Mesenchymal stem cell (in vitro differentiated cells and primary cell): ENCODE results near the gene MBP.

ENCODE experiments used
- DNase-seq: peaks from one replicate; pipeline ENCODE4 v3.0.0-alpha.2; 2013
- H2AFZ ChIP-seq: one replicate; pipeline ENCODE4 v1.6.1; 2013; ENCODE audit warnings: low read depth, mild to moderate bottlenecking, control low read depth, inconsistent platforms, low read length, moderate library complexity
- H2AK5ac ChIP-seq: 2 replicates; pipeline ENCODE4 v1.6.1; 2013; ENCODE audit warnings: low read length, moderate library complexity, mild to moderate bottlenecking, inconsistent platforms; ENCODE audit not compliant: severe bottlenecking
- H2BK120ac ChIP-seq: one replicate; pipeline ENCODE4 v1.6.1; 2013; ENCODE audit warnings: low read depth, mild to moderate bottlenecking, inconsistent platforms, low read length, moderate library complexity
- H2BK12ac ChIP-seq, 2 experiments: one replicate each; pipeline ENCODE4 v1.6.1; 2013; ENCODE audit warnings: inconsistent platforms in 2 of 2, low read length in 2 of 2, mild to moderate bottlenecking in 2 of 2, moderate library complexity in 2 of 2, control low read depth in 1 of 2
- H2BK15ac ChIP-seq: one replicate; pipeline ENCODE4 v1.6.1; 2013; ENCODE audit warnings: mild to moderate bottlenecking, low read depth, inconsistent platforms; ENCODE audit not compliant: poor library complexity, severe bottlenecking
- H2BK5ac ChIP-seq: 2 replicates; pipeline ENCODE4 v1.6.1; 2013; ENCODE audit warnings: low read depth, mild to moderate bottlenecking, low read length, control low read depth, inconsistent platforms; ENCODE audit not compliant: poor library complexity, severe bottlenecking
- H3K14ac ChIP-seq, 2 experiments: one replicate each; pipeline ENCODE4 v1.6.1; 2013; ENCODE audit warnings: inconsistent platforms in 2 of 2, low read length in 2 of 2, control low read depth in 1 of 2, mild to moderate bottlenecking in 1 of 2, moderate library complexity in 1 of 2
- H3K18ac ChIP-seq, 2 experiments: one replicate each; pipeline ENCODE4 v1.6.1; 2013; ENCODE audit warnings: inconsistent platforms in 2 of 2, low read length in 2 of 2, control low read depth in 1 of 2, low read depth in 1 of 2, mild to moderate bottlenecking in 1 of 2
- H3K23ac ChIP-seq, 2 experiments: one replicate each; pipeline ENCODE4 v1.6.1; 2013; ENCODE audit warnings: inconsistent platforms in 2 of 2, low read length in 2 of 2, mild to moderate bottlenecking in 2 of 2, moderate library complexity in 2 of 2, control low read depth in 1 of 2
- H3K27ac ChIP-seq: 2 replicates; pipeline ENCODE4 v1.5.1; 2013; ENCODE audit warnings: mild to moderate bottlenecking, moderate library complexity, low read length, control low read depth, inconsistent platforms; ENCODE audit not compliant: poor library complexity, severe bottlenecking
- H3K27me3 ChIP-seq, 2 experiments: 2 replicates each; pipeline versions ENCODE4 v1.6.1 to v1.7.0; 2013; ENCODE audit warnings: low read length in 2 of 2, mild to moderate bottlenecking in 2 of 2, moderate library complexity in 2 of 2, control low read depth in 1 of 2, inconsistent platforms in 1 of 2; ENCODE audit not compliant: control insufficient read depth in 1 of 2, insufficient read depth in 1 of 2
- H3K36me3 ChIP-seq, 2 experiments: 2 replicates each; pipeline versions ENCODE4 v1.6.1 to v1.7.0; 2013; ENCODE audit warnings: low read length in 2 of 2, control low read depth in 1 of 2, inconsistent platforms in 1 of 2, low read depth in 1 of 2, mild to moderate bottlenecking in 1 of 2; ENCODE audit not compliant: insufficient read depth in 2 of 2, control insufficient read depth in 1 of 2
- H3K4ac ChIP-seq, 2 experiments: one replicate each; pipeline ENCODE4 v1.6.1; 2013; ENCODE audit warnings: inconsistent platforms in 2 of 2, low read length in 2 of 2, mild to moderate bottlenecking in 2 of 2, moderate library complexity in 2 of 2, control low read depth in 1 of 2, low read depth in 1 of 2
- H3K4me1 ChIP-seq: 2 replicates; pipeline ENCODE4 v1.6.1; 2013; ENCODE audit warnings: low read depth, low read length, control low read depth; ENCODE audit not compliant: control insufficient read depth, insufficient read depth
- H3K4me2 ChIP-seq: 2 replicates; pipeline ENCODE4 v1.6.1; 2013; ENCODE audit warnings: low read length, mild to moderate bottlenecking, inconsistent platforms; ENCODE audit not compliant: poor library complexity, severe bottlenecking
- H3K4me3 ChIP-seq, 2 experiments: 2 replicates each; pipeline versions ENCODE4 v1.5.1 to v1.7.0; 2013; ENCODE audit warnings: low read length in 2 of 2, mild to moderate bottlenecking in 2 of 2, control low read depth in 1 of 2, low read depth in 1 of 2; ENCODE audit not compliant: insufficient read depth in 1 of 2
- H3K79me1 ChIP-seq: replicated peaks from 2 replicates; pipeline ENCODE4 v1.6.1; 2013; ENCODE audit warnings: mild to moderate bottlenecking, control low read depth, low read length, inconsistent platforms; ENCODE audit not compliant: poor library complexity, severe bottlenecking
- H3K9ac ChIP-seq: 2 replicates; pipeline ENCODE4 v1.7.0; 2013; ENCODE audit warnings: mild to moderate bottlenecking, low read length, moderate library complexity
- H3K9me3 ChIP-seq: 2 replicates; pipeline ENCODE4 v1.7.0; 2013; ENCODE audit warnings: mild to moderate bottlenecking, low read length; ENCODE audit not compliant: control insufficient read depth
- H4K8ac ChIP-seq: one replicate; pipeline ENCODE4 v1.6.1; 2013; ENCODE audit warnings: inconsistent platforms, mild to moderate bottlenecking, low read length, moderate library complexity
- H4K91ac ChIP-seq: one replicate; pipeline ENCODE4 v1.6.1; 2013; ENCODE audit warnings: mild to moderate bottlenecking, low read length, inconsistent platforms
- WGBS: methylation state at CpG from one replicate; pipeline ENCODE4 v1.1.7; 2013; ENCODE audit warnings: mixed read lengths; 5-methylcytosine and 5-hydroxymethylcytosine counted together

MBP gene

GRCh38 chr18:77173275-77174030 lies 40.9 kb upstream of the MBP start:
- WGBS: 66% methylated on average over 12 of the region's 12 CpGs
- H3K4me1 ChIP-seq: no peaks in the 10 kb centered on the region
- no peak overlapping the region for H2AFZ ChIP-seq
- H3K36me3 ChIP-seq: no peaks in the 10 kb centered on the region
- no peak overlapping the region for H4K8ac ChIP-seq
- no peak overlapping the region for H3K4ac ChIP-seq
- H3K27ac ChIP-seq: no peak overlapping the region
- no peak overlapping the region for H2BK120ac ChIP-seq
- no peak overlapping the region for H2BK15ac ChIP-seq
- no peak overlapping the region for H2AK5ac ChIP-seq
- no peak overlapping the region for H3K9ac ChIP-seq
- H4K91ac ChIP-seq: no peak overlapping the region
- no peak overlapping the region for H2BK12ac ChIP-seq
- H3K79me1 ChIP-seq: no peaks in the 10 kb centered on the region
- H3K4me3 ChIP-seq: no peak overlapping the region
- no peak for DNase-seq
- H2BK5ac ChIP-seq: no peak overlapping the region
- H3K14ac ChIP-seq: no peak overlapping the region
- H3K4me2 ChIP-seq: no peak overlapping the region
- no peaks in the 10 kb centered on the region for H3K27me3 ChIP-seq
- H3K18ac ChIP-seq: no peak overlapping the region
- no peaks in the 10 kb centered on the region for H3K9me3 ChIP-seq
- H3K23ac ChIP-seq: no peak overlapping the region

- no peak for DNase-seq
- Histone ChIP-seq H4K8ac (no peak overlapping the region), H3K4me2 (no peak overlapping the region), H4K91ac (no peak overlapping the region), H3K4me1 (no peaks in the 10 kb centered on the region), H2BK120ac (no peak overlapping the region), H3K79me1 (no peaks in the 10 kb centered on the region), H3K9ac (no peak overlapping the region), H3K4ac (no peak overlapping the region), H3K36me3 (no peaks in the 10 kb centered on the region), H3K4me3 (no peak overlapping the region), H3K9me3 (no peaks in the 10 kb centered on the region), H3K27me3 (no peaks in the 10 kb centered on the region), H2BK5ac (no peak overlapping the region), H2AFZ (no peak overlapping the region), H2BK12ac (no peak overlapping the region), H2AK5ac (no peak overlapping the region), H3K14ac (no peak overlapping the region), H2BK15ac (no peak overlapping the region), H3K27ac (no peak overlapping the region), H3K18ac (no peak overlapping the region), H3K23ac (no peak overlapping the region)
- 65% methylated on average over 7 of the region's 8 CpGs for WGBS
Observed at GRCh38 chr18:77170890-77171410, 38.4 kb upstream of the MBP start.

GRCh38 chr18:77168811-77169311 lies 36.3 kb upstream of the MBP start:
- H4K91ac ChIP-seq: no peak overlapping the region
- no peak overlapping the region for H3K4me3 ChIP-seq
- H4K8ac ChIP-seq: no peak overlapping the region
- no peak overlapping the region for H3K14ac ChIP-seq
- WGBS: 81% methylated on average over 15 of the region's 15 CpGs
- no peak for DNase-seq
- no peak overlapping the region for H3K23ac ChIP-seq
- H2BK15ac ChIP-seq: no peak overlapping the region
- no peaks in the 10 kb centered on the region for H3K36me3 ChIP-seq
- H3K4ac ChIP-seq: no peak overlapping the region
- no peak overlapping the region for H2AK5ac ChIP-seq
- H3K18ac ChIP-seq: no peak overlapping the region
- no peaks in the 10 kb centered on the region for H3K27me3 ChIP-seq
- no peaks in the 10 kb centered on the region for H3K79me1 ChIP-seq
- no peaks in the 10 kb centered on the region for H3K9me3 ChIP-seq
- no peak overlapping the region for H2AFZ ChIP-seq
- no peak overlapping the region for H2BK120ac ChIP-seq
- H2BK12ac ChIP-seq: no peak overlapping the region
- H2BK5ac ChIP-seq: no peak overlapping the region
- no peak overlapping the region for H3K4me2 ChIP-seq
- peaks cover 7% of the 10 kb centered on the region for H3K4me1 ChIP-seq
- no peak overlapping the region for H3K27ac ChIP-seq
- no peak overlapping the region for H3K9ac ChIP-seq

- peaks cover 7% of the 10 kb centered on the region for H3K4me1 ChIP-seq
Observed at GRCh38 chr18:77167251-77167650, 34.7 kb upstream of the MBP start.

More at GRCh38 chr18:77167251-77167650, 34.7 kb upstream of the MBP start:
- Histone ChIP-seq H3K27ac (no peak overlapping the region), H2AFZ (no peak overlapping the region), H3K23ac (no peak overlapping the region), H3K79me1 (no peaks in the 10 kb centered on the region), H4K91ac (no peak overlapping the region), H2BK120ac (no peak overlapping the region), H2BK12ac (no peak overlapping the region), H2AK5ac (no peak overlapping the region), H3K36me3 (no peaks in the 10 kb centered on the region), H3K27me3 (no peaks in the 10 kb centered on the region), H4K8ac (no peak overlapping the region), H3K4me2 (no peak overlapping the region), H2BK15ac (no peak overlapping the region), H3K4ac (no peak overlapping the region), H3K9ac (peak overlapping the region; percentile 84), H2BK5ac (no peak overlapping the region), H3K4me3 (peak overlapping the region in 1 of 2 experiments; percentile 53), H3K9me3 (no peaks in the 10 kb centered on the region), H3K14ac (no peak overlapping the region), H3K18ac (no peak overlapping the region)
- 79% methylated on average over 5 of the region's 5 CpGs for WGBS
- DNase-seq: no peak
